Smooth muscle cell of the brain vasculature (primary cell): ENCODE data around the gene THEM4.

Experiments used
- DNase-seq: peaks from one replicate; pipeline ENCODE4 v3.0.0-alpha.2; 2012; ENCODE audit warnings: low read depth, low spot score

THEM4 gene

GRCh38 chr1:151909167-151910149, at the start of gene THEM4:
TSS of gene THEM4 (minus strand) at chr1:151909511. CDS start at chr1:151909458, 53 bp downstream.
- peak; percentile 79 for DNase-seq

DNA sequence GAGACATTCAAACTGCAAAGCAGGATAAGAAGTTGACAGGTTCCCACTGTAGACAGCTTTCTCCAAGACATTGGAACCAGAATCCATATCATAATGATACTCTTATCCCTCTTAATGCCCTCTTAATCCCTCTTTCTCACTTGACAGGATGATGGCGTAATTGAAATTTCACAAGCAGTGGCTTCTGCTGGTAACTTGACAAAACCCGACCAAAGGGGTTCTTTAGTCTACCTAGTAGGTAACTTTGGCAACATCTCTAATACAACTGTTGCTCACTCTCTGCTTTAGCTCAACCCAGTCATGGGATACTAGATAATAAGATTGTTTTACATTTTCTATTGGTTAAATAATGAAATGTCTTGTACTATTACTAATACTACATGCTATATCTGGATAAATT, 49.6 kb upstream of the THEM4 start:
- no peak for DNase-seq

- DNase-seq: no peak
Observed at GRCh38 chr1:151956957-151957497, 47.7 kb upstream of the THEM4 start.

- DNase-seq: no peak
Observed at GRCh38 chr1:151953409-151954094, 44.2 kb upstream of the THEM4 start.

DNA sequence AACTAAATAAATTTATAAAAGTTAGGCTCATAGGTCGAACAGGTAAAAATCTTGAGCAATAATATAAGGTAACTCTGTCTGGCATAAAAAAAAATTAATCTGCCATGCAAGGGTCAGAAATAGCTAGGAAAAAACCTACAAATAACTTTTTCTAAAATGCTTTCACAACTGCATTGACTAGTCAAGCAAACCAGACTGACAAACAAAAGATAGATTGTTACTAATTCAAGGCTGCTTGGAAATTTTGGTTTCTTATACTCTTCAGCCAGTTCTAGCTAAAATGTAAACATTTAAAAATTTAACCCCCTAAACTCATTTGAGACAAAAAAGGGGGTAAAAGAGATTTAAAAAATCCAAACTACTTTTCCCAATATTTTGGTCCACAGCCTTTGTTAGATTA, 43.5 kb upstream of the THEM4 start:
- DNase-seq: no peak

GRCh38 chr1:151949371-151950193, 40.3 kb upstream of the THEM4 start:
- no peak for DNase-seq

GRCh38 chr1:151948506-151948905, 39.2 kb upstream of the THEM4 start:
- no peak for DNase-seq

DNA sequence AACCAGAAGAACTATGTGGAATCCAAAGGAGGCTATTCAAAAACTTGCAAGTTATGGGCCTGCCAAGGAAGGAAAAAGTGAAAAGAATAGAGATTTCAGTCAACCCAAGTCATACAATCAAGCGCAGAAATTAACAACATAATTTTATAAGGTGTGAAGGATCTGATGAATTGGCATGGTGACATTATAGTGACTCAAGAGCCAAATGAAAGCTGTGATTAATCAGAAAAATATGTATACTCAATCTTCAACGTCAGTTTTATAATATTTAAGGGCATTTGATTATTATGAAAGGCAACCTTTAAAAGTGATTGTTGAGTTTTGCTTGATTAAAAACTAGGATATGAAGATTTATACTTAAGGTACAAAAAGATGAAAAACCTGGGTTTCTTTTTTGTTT, 37.8 kb upstream of the THEM4 start:
- no peak for DNase-seq

- peak; percentile 72 for DNase-seq
Observed at GRCh38 chr1:151945725-151946722, 36.7 kb upstream of the THEM4 start.

DNA sequence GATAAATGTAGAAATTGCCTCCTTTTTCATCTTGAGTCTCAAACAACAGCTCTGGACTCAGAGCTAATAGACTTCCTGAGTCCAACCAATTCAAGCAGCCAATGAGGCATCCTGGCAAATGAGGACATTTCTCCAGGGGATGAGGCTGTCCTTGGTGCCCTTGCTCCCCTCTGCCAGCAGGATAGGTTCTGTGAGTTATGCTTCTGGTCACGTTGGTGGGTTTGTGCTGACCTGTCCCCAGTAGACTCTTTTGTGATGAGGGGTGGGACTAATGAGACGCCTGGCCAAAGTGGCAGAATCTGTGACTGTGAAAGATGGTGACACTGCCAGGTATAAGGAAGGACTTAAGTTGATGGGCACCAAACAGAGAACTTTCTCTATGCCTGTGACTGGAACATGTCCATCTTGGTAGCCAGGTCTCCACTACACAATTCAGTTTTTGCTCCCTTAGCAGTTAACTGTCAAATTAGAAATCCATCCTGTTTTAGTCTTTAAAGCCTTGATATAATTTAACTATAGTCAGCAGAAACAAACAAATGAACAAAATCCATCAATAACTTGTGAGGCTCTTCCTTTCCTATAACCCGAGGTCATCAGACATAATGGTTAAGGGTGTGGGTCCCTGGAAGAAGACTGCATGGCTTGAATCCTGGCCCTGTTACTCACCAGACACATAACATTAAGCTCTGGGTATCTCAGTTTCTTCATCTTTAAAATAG, 35.7 kb upstream of the THEM4 start:
- DNase-seq: no peak

- DNase-seq: no peak
Observed at GRCh38 chr1:151944126-151944856, 35.0 kb upstream of the THEM4 start.

GRCh38 chr1:151943591-151943990, 34.3 kb upstream of the THEM4 start:
- no peak for DNase-seq

DNA sequence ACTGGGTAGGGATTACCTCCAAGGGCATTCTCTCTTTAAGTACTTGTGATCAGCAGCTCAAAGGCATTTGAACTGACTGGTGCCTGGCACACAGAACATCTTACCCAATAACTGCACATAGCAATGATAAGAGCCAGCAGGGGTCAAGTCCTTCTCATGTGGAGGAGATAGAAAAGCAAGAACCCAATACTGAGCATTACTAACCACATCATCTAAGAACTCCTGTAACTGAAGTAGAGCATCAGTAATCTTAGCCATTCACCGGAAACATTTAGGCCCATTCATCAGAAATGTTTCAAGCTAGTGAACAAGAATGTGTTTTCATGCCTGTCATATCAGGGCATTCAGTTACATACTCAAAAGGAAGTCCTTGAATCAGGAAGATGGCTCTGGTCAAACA, 33.6 kb upstream of the THEM4 start:
- no peak for DNase-seq

GRCh38 chr1:151940541-151940940, 31.2 kb upstream of the THEM4 start:
- no peak for DNase-seq

DNA sequence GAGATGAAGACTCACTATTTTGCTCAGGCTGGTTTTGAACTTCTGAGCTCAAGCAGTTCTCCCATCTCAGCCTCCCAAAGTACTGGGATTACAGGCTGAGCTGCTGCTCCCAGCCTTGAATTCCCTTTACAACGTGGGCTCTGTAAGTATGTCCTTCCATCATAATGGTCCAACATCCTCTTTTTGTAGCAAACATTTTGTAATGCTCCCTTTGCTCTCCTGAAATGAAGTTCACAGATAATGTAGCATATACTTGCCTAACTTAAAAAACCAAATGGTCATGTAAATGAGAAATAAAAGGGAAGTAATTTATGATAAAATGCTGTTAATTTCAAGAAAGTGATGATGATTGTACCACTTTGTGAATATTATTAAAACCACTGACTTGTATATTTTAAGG, 30.5 kb upstream of the THEM4 start:
- DNase-seq: no peak

DNA sequence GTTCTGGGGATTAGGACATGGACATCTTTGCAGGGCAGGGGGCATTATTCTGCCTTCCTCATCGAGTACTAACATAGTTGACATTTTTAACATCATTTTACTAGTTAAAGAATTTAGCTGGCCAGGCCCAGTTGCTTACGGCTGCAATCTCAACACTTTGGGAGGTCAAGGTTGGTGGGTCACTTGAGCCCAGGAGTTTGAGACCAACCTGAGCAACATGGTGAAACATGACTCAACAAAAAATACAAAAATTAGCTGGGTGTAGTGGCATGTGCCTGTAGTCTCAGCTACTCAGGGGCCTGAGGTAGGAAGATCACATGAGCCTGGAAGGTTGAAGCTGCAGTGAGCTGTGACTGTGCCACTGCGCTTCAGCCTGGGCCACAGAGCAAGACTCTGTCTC, 29.8 kb upstream of the THEM4 start:
- DNase-seq: no peak

DNA sequence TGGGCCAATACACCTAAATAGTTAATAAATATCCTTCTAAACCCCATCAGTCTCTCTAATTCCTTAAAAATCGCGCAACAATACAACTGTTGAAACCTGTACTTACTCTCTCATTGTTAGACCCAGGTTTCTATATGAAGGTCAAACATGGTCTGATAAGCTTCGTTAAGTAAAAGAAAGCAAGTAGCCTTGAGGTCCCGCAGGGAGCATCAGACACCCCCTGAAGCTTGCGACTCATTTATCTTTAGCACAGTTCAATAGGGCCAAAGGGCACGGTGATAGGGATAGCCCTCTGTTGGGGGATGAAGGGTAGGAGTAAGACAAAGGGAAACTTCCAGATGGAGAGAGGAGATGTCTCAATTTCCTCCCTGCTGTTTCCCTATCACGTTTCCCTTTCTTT, 27.3 kb upstream of the THEM4 start:
- no peak for DNase-seq

DNA sequence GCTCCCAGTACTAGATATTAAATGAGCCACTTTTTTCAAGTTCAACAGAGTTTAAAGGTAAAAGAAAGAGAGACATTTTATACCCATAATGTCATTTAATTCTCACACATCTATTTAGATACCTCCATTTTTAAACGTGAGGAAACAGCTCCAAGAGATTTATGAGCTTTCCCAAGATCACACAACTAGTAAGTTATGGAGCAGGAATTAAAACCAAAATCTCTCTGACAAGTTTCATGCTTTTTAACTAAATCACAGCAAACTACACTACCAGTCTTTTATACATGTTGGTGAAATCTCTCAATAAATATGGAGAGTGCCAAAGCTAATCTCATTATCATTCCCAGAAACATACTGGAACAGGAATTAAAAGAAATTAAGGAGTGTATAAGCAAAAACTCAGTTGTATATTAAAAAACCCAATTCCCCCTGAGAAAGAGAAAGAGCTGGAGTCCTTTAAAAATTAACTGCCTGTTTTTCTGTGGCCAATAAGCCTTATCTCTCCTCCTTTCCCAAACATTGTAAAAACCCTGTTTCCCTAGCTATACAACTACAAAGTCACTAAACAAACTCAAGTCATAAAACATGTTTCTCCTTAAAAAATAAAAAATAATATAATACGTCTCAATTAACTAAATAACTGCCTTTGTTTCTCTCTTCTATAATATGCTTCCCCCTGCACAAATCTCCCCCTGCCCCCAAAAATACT, 26.7 kb upstream of the THEM4 start:
- DNase-seq: no peak
